PC-3 (cell line): Measurements from ENCODE around the gene PEPD. TPM values are rescaled to one million over a fixed set of nuclear protein-coding genes. Genes with fewer than 3 reads are reported as not detected.

ENCODE experiments used
- ATAC-seq: fragments of 200-7000 bp; cut with Tn5 transposase; 2 replicates; pipeline ENCODE4 v1.9.1; 2020; ENCODE audit warnings: mild to moderate bottlenecking, moderate library complexity
- BruUV-seq: library from RNA; stranded (reverse); fragments of 400-500 nt; replicated peaks from 2 replicates; lab custom pipeline; 2021; lab: Mats Ljungman, UMichigan
- CTCF ChIA-PET: fragments of 300-600 bp; sonication (Branson Sonifier 250); formaldehyde crosslinking; loops from one replicate; lab custom pipeline; 2022; ENCODE audit warnings: antibody characterized with exemption; lab: Charles Lee
- POLR2A ChIA-PET: fragments of 300-600 bp; sonication (Branson Sonifier 250); formaldehyde crosslinking; loops from one replicate; lab custom pipeline; 2022; ENCODE audit warnings: antibody characterized with exemption; ENCODE audit not compliant: unreplicated experiment; lab: Charles Lee
- DNase-seq: peaks from one replicate; pipeline ENCODE4 v3.0.0-alpha.2; 2015
- H2AFZ ChIP-seq: fragments of 300-600 bp; sonication (generic); 2 replicates; pipeline ENCODE4 v1.6.0; 2016; ENCODE audit warnings: antibody characterized with exemption, low read length
- H3F3A ChIP-seq: fragments of 300-600 bp; sonication (generic); one replicate; pipeline ENCODE4 v1.6.0; 2017; ENCODE audit warnings: antibody characterized with exemption, low read length, control low read depth, mild to moderate bottlenecking; ENCODE audit not compliant: unreplicated experiment
- H3K27ac ChIP-seq: fragments of 300-600 bp; sonication (generic); 2 replicates; pipeline ENCODE4 v1.5.1; 2016; ENCODE audit warnings: mild to moderate bottlenecking, low read length
- H3K27me3 ChIP-seq: fragments of 300-600 bp; sonication (generic); 2 replicates; pipeline ENCODE4 v1.6.1; 2016; ENCODE audit warnings: low read length, mixed read lengths
- H3K36me3 ChIP-seq: fragments of 300-600 bp; sonication (generic); 2 replicates; pipeline ENCODE4 v1.6.1; 2016; ENCODE audit warnings: low read depth, mixed run types, low read length, mixed read lengths
- H3K4me1 ChIP-seq: fragments of 300-600 bp; sonication (generic); 2 replicates; pipeline ENCODE4 v1.5.1; 2016; ENCODE audit warnings: low read length; ENCODE audit not compliant: insufficient read depth
- H3K4me2 ChIP-seq: fragments of 300-600 bp; sonication (generic); 2 replicates; pipeline ENCODE4 v1.6.0; 2016; ENCODE audit warnings: low read length
- H3K4me3 ChIP-seq: fragments of 300-600 bp; sonication (generic); 2 replicates; pipeline ENCODE4 v1.5.1; 2016; ENCODE audit warnings: mild to moderate bottlenecking, low read length, mixed read lengths
- H3K79me2 ChIP-seq: fragments of 300-600 bp; sonication (generic); 2 replicates; pipeline ENCODE4 v1.6.1; 2017; ENCODE audit warnings: low read length, mixed read lengths
- H3K9ac ChIP-seq: fragments of 300-600 bp; sonication (generic); 2 replicates; pipeline ENCODE4 v1.6.0; 2016; ENCODE audit warnings: mild to moderate bottlenecking, low read length
- H3K9me2 ChIP-seq: fragments of 300-600 bp; sonication (generic); replicated peaks from 2 replicates; pipeline ENCODE4 v1.6.1; 2016; ENCODE audit warnings: mixed run types, low read length, mixed read lengths
- H3K9me3 ChIP-seq: fragments of 300-600 bp; sonication (generic); 2 replicates; pipeline ENCODE4 v1.6.1; 2016; ENCODE audit warnings: low read length, mixed read lengths
- H4K20me1 ChIP-seq: fragments of 300-600 bp; sonication (generic); 2 replicates; pipeline ENCODE4 v1.6.1; 2016; ENCODE audit warnings: low read length, mixed read lengths
- EZH2 ChIP-seq: fragments of 300-600 bp; sonication (generic); IDR thresholded peaks from one replicate; pipeline ENCODE4 v1.6.1; 2017; ENCODE audit warnings: antibody characterized with exemption, mild to moderate bottlenecking, low read length; ENCODE audit not compliant: unreplicated experiment
- EZH2phosphoT487 ChIP-seq: fragments of 300-600 bp; sonication (generic); IDR thresholded peaks from 2 replicates; pipeline ENCODE4 v1.6.1; 2018; ENCODE audit warnings: mild to moderate bottlenecking, antibody characterized with exemption, low read length, borderline replicate concordance
- intact Hi-C: fragments of 100-400 bp; cut with micrococcal nuclease; formaldehyde crosslinking; loops from 2 replicates; pipeline ENCODE4 v1.9.0; 2023
- total RNA-seq: library from RNA; depleted of rRNA; stranded (reverse); fragments of >200 nt; gene quantifications from 2 replicates; pipeline ENCODE4 v1.2.3, GENCODE V29; 2014
- TF ChIP-seq, protein P1 (sequence below): fragments of 300-600 bp; sonication (generic); conservative IDR thresholded peaks from 2 replicates; pipeline ENCODE4 v1.5.1; 2017; ENCODE audit warnings: antibody characterized with exemption, low read depth, mild to moderate bottlenecking, low read length

The PEPD gene
- total RNA-seq, 1 experiment from 2014 or later = 53.4 TPM

DNA sequence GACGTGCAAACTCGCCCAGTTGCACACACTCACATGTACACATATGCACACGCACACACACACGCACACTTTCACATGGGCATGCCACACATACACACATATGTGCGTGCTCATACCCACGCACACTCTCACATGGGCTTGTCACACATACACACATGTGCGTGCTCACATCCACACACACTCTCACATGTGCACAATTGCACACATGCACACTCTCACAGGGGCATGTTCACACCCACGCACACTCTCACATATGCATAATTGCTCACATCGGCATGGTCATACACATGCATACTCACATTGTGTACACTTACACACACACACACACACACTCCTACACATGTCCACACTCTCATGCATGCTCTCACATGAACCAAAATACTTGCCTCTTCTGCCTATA, 32.8 kb upstream of the PEPD start:
- DNase-seq = no peak
- Histone ChIP-seq H3F3A (no peaks in the 10 kb centered on the region), H3K27ac (no peak overlapping the region), H3K27me3 (no peaks in the 10 kb centered on the region), H4K20me1 (no peaks in the 10 kb centered on the region), H3K4me2 (no peak overlapping the region), H3K79me2 (no peaks in the 10 kb centered on the region), H3K4me3 (no peak overlapping the region), H3K9me2 (no peaks in the 10 kb centered on the region), H3K9me3 (no peaks in the 10 kb centered on the region), H3K36me3 (no peaks in the 10 kb centered on the region), H3K4me1 (no peaks in the 10 kb centered on the region), H2AFZ (no peak overlapping the region), H3K9ac (no peak overlapping the region)
- intact Hi-C loops = no loop called here
- CTCF ChIA-PET = no interaction called here
- no peak for ATAC-seq
- TF ChIP-seq, protein P1, sequence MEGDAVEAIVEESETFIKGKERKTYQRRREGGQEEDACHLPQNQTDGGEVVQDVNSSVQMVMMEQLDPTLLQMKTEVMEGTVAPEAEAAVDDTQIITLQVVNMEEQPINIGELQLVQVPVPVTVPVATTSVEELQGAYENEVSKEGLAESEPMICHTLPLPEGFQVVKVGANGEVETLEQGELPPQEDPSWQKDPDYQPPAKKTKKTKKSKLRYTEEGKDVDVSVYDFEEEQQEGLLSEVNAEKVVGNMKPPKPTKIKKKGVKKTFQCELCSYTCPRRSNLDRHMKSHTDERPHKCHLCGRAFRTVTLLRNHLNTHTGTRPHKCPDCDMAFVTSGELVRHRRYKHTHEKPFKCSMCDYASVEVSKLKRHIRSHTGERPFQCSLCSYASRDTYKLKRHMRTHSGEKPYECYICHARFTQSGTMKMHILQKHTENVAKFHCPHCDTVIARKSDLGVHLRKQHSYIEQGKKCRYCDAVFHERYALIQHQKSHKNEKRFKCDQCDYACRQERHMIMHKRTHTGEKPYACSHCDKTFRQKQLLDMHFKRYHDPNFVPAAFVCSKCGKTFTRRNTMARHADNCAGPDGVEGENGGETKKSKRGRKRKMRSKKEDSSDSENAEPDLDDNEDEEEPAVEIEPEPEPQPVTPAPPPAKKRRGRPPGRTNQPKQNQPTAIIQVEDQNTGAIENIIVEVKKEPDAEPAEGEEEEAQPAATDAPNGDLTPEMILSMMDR = no peak
- no peak for TF ChIP-seq EZH2
- no peak for TF ChIP-seq EZH2phosphoT487
- BruUV-seq = no TSS peak
- POLR2A ChIA-PET = no interaction called here

DNA sequence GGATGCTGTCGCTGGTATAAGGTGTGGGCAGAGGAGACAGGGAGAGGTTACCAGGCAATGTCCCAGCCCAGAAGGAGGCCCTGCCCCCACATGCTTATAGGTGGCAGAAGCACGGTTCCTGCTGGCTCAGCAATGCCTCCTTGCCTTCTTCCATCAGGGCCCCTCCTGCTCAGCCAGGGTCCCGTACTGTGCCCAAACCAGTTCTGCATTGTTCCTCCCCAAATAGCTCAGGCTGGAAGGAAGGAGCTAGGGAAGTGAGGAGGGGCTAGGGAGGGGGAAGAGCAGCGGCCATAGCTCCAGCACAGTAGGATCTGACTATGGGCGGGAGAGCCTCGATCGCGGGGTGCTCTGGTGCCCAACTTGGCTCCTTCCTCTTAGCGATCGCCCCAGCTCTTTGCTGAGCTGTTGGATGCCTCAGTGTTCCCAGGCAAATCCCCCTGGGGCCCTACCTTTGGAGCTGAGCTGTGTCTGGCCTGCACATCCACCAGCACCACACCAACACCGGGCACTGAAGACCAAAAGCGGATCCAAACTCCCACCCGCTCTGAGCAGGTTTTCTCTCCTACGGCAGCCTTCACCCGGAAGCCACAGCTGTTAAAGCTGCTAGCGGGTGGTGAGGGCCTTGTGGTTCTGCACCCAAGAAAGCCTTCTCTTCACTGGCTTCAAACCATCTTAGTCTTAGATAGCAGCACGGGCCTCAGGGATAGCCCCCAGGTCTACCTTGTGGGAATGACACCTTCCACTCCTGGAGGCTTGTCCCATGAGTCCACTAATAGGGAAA, 32.1 kb upstream of the PEPD start:
- Histone ChIP-seq H4K20me1 (no peaks in the 10 kb centered on the region), H3K4me2 (no peak overlapping the region), H3K9ac (no peak overlapping the region), H3K4me1 (no peaks in the 10 kb centered on the region), H3K27ac (no peak overlapping the region), H3K4me3 (no peak overlapping the region), H2AFZ (no peak overlapping the region), H3K27me3 (no peaks in the 10 kb centered on the region), H3K9me3 (no peaks in the 10 kb centered on the region), H3K9me2 (no peaks in the 10 kb centered on the region), H3F3A (no peaks in the 10 kb centered on the region), H3K79me2 (no peaks in the 10 kb centered on the region), H3K36me3 (no peaks in the 10 kb centered on the region)
- DNase-seq (no peak), ATAC-seq (no peak)
- CTCF ChIA-PET = no interaction called here
- no peak for TF ChIP-seq EZH2phosphoT487
- TF ChIP-seq EZH2 = no peak
- TF ChIP-seq, protein P1 = no peak
- POLR2A ChIA-PET = no interaction called here
- no TSS peak for BruUV-seq
- intact Hi-C loops = no loop called here

DNA sequence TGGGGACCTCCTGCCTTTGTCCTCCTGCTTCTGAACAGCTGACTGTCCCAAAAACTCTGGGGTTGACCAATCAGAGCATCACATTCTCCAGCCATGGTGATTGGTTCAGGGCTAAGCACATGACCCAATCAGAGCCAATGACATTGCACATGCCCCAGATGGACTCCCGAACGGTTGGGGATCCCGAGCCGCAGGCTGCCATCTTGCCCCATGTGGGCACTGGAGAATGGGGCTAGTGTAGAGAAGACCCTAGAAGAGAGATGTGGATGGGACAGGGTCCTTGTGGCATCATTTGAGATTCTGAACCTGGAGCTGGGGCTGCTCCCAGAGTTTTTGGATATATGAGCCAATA, 31.3 kb upstream of the PEPD start:
- ATAC-seq (no peak), DNase-seq (no peak)
- CTCF ChIA-PET = no interaction called here
- H3K79me2 ChIP-seq = no peaks in the 10 kb centered on the region
- POLR2A ChIA-PET = no interaction called here
- no peaks in the 10 kb centered on the region for H3K9me2 ChIP-seq
- no peaks in the 10 kb centered on the region for H3K27me3 ChIP-seq
- H2AFZ ChIP-seq = no peak overlapping the region
- no TSS peak for BruUV-seq
- H3K9me3 ChIP-seq = no peaks in the 10 kb centered on the region
- H3K27ac ChIP-seq = no peak overlapping the region
- H3K4me1 ChIP-seq = no peaks in the 10 kb centered on the region
- H3K4me2 ChIP-seq = no peak overlapping the region
- no peak overlapping the region for H3K9ac ChIP-seq
- intact Hi-C loops = no loop called here
- H4K20me1 ChIP-seq = no peaks in the 10 kb centered on the region
- no peak for TF ChIP-seq EZH2
- TF ChIP-seq, protein P1 = no peak
- no peak for TF ChIP-seq EZH2phosphoT487
- no peaks in the 10 kb centered on the region for H3K36me3 ChIP-seq
- no peak overlapping the region for H3K4me3 ChIP-seq
- H3F3A ChIP-seq = no peaks in the 10 kb centered on the region
